AG20443 (cell line): ENCODE data around the gene SPRR5.

Experiments used
- DNase-seq: peaks from one replicate; pipeline ENCODE4 v3.0.0; 2012; ENCODE audit warnings: low spot score, mixed read lengths

SPRR5 gene

GRCh38 chr1:152983234-152983633, 36.2 kb downstream of the SPRR5 start:
- DNase-seq: no peak

- DNase-seq: no peak
Measured at GRCh38 chr1:152983743-152984142, 36.7 kb downstream of the SPRR5 start, which contains the start of gene SPRR1A. Gene SPRR1A (plus strand): TSS chr1:152984081. CDS start chr1:152985231, 1,150 bp downstream.

GRCh38 chr1:152986578-152986977, 39.6 kb downstream of the SPRR5 start:
- DNase-seq: no peak

GRCh38 chr1:152993186-152993585, 46.2 kb downstream of the SPRR5 start:
- DNase-seq: no peak

- no peak for DNase-seq
Measured at GRCh38 chr1:152995842-152996241, 48.8 kb downstream of the SPRR5 start.

- no peak for DNase-seq
Measured at GRCh38 chr1:152996633-152997400, 49.8 kb downstream of the SPRR5 start.

- no peak for DNase-seq
Measured at GRCh38 chr1:152997901-152998300, 50.9 kb downstream of the SPRR5 start.

- DNase-seq: no peak
Measured at GRCh38 chr1:152998476-152998875, 51.5 kb downstream of the SPRR5 start.
